ENCODE data around the gene AGR2. TPM values are rescaled to one million over a fixed set of nuclear protein-coding genes. Genes with fewer than 3 reads are reported as not detected.

AGR2 gene
- total and polyA plus RNA-seq, 8 donors = 32.1 to 2,927 (median 186) TPM

GRCh38 chr7:16841681-16842080, 36.9 kb upstream of the AGR2 start:
- intact Hi-C loops (cut with DNase I; ENCODE audit: low total_unique reads) = no loop called here
- WGBS, 5 donors = 89 to 94% (median 91%) methylated on average over 4 of the region's 4 CpGs
- TF ChIP-seq CTCF (IDR thresholded peaks at IDR 0.05) = no peak
- no peak for TF ChIP-seq POLR2A (IDR thresholded peaks at IDR 0.05)
- TF ChIP-seq EP300 (IDR thresholded peaks at IDR 0.05) = no peak
- TF ChIP-seq POLR2AphosphoS5 (IDR thresholded peaks at IDR 0.05) = no peak
- Histone ChIP-seq H3K27ac (no peak overlapping the region), H3K4me1 (peaks cover 0 to 3% (median under 1%) of the 10 kb centered on the region in 4 donors), H3K4me3 (no peak overlapping the region), H3K27me3 (no peaks in the 10 kb centered on the region), H3K36me3 (no peaks in the 10 kb centered on the region), H3K9me3 (no peaks in the 10 kb centered on the region)
- no peak for DNase-seq

- intact Hi-C loops (cut with DNase I; ENCODE audit: low total_unique reads) = no loop called here
- H3K27ac ChIP-seq = no peak overlapping the region
- no peak for DNase-seq
- no peaks in the 10 kb centered on the region for H3K27me3 ChIP-seq
- no peaks in the 10 kb centered on the region for H3K36me3 ChIP-seq
- no peak overlapping the region for H3K4me3 ChIP-seq
- WGBS, 5 donors = 92 to 98% (median 95%) methylated on average over 6 of the region's 6 CpGs
- no peaks in the 10 kb centered on the region for H3K9me3 ChIP-seq
- no peak for TF ChIP-seq POLR2A (IDR thresholded peaks at IDR 0.05)
- TF ChIP-seq POLR2AphosphoS5 (IDR thresholded peaks at IDR 0.05) = no peak
- TF ChIP-seq CTCF (IDR thresholded peaks at IDR 0.05) = no peak
- TF ChIP-seq EP300 (IDR thresholded peaks at IDR 0.05) = no peak
- no peaks in the 10 kb centered on the region for H3K4me1 ChIP-seq
Measured at GRCh38 chr7:16840094-16840493, 35.3 kb upstream of the AGR2 start.

- no peak overlapping the region for H3K4me3 ChIP-seq
- H3K9me3 ChIP-seq = no peaks in the 10 kb centered on the region
- no peak for DNase-seq
- 59 to 79% (median 74%) methylated on average over 2 of the region's 2 CpGs for WGBS, 5 donors
- no peaks in the 10 kb centered on the region for H3K27me3 ChIP-seq
- no peaks in the 10 kb centered on the region for H3K36me3 ChIP-seq
- TF ChIP-seq CTCF (IDR thresholded peaks at IDR 0.05) (no peak), EP300 (IDR thresholded peaks at IDR 0.05) (no peak), POLR2A (IDR thresholded peaks at IDR 0.05) (no peak), POLR2AphosphoS5 (IDR thresholded peaks at IDR 0.05) (no peak)
- no peak overlapping the region for H3K27ac ChIP-seq
- H3K4me1 ChIP-seq = no peaks in the 10 kb centered on the region
- intact Hi-C loops (cut with DNase I; ENCODE audit: low total_unique reads) = no loop called here
Measured at GRCh38 chr7:16839646-16840045, 34.8 kb upstream of the AGR2 start.

GRCh38 chr7:16838891-16839290, 34.1 kb upstream of the AGR2 start:
- H3K9me3 ChIP-seq = no peaks in the 10 kb centered on the region
- intact Hi-C loops (cut with DNase I; ENCODE audit: low total_unique reads) = no loop called here
- 75 to 87% (median 85%) methylated on average over 1 of the region's 1 CpG for WGBS, 5 donors
- H3K27me3 ChIP-seq = no peaks in the 10 kb centered on the region
- no peak overlapping the region for H3K27ac ChIP-seq
- H3K4me3 ChIP-seq = no peak overlapping the region
- no peaks in the 10 kb centered on the region for H3K4me1 ChIP-seq
- no peak for DNase-seq
- no peaks in the 10 kb centered on the region for H3K36me3 ChIP-seq
- TF ChIP-seq POLR2AphosphoS5 (IDR thresholded peaks at IDR 0.05) (no peak), CTCF (IDR thresholded peaks at IDR 0.05) (no peak), EP300 (IDR thresholded peaks at IDR 0.05) (no peak), POLR2A (IDR thresholded peaks at IDR 0.05) (no peak)

All from stomach (tissue), 9 donors.